GM18511 (cell line): Measurements from ENCODE around the gene RTCB.
"Not testable (repeated sequence)": the region's sequence is repeated elsewhere in the genome, so short reads cannot be mapped to it uniquely, and the experiment has no call there.

Experiments used
- ATAC-seq: cut with Tn5 transposase; IDR thresholded peaks from one replicate; pipeline ENCODE4 v1.9.1; 2021; ENCODE audit warnings: mild to moderate bottlenecking, moderate library complexity; ENCODE audit not compliant: unreplicated experiment

The RTCB gene

GRCh38 chr22:32395107-32395506 is 16.9 kb downstream of the RTCB start:
- no peak for ATAC-seq

- ATAC-seq, result no peak
Observed at GRCh38 chr22:32389685-32390084, 22.4 kb downstream of the RTCB start.

- no peak for ATAC-seq
Observed at GRCh38 chr22:32385681-32386080, 26.4 kb downstream of the RTCB start.

GRCh38 chr22:32380991-32381390 is 31.1 kb downstream of the RTCB start:
- ATAC-seq, result no peak

- ATAC-seq, result no peak
Observed at GRCh38 chr22:32378707-32379272, 33.3 kb downstream of the RTCB start.

- no peak for ATAC-seq
Observed at GRCh38 chr22:32376681-32377080, 35.4 kb downstream of the RTCB start.

GRCh38 chr22:32375678-32376450 is 36.2 kb downstream of the RTCB start:
- ATAC-seq, result no peak

GRCh38 chr22:32364210-32364609 is 47.8 kb downstream of the RTCB start:
- ATAC-seq, result no peak

- ATAC-seq, result no peak
Observed at GRCh38 chr22:32361257-32361656, 50.8 kb downstream of the RTCB start.

- ATAC-seq, result not testable (repeated sequence)
Observed at GRCh38 chr22:32360096-32360495, 52.0 kb downstream of the RTCB start.

- not testable (repeated sequence) for ATAC-seq
Observed at GRCh38 chr22:32357567-32357966, 54.5 kb downstream of the RTCB start, which contains the start of gene RFPL3. Gene RFPL3 (plus strand): TSS chr22:32357867. CDS start chr22:32358072, 205 bp downstream.

GRCh38 chr22:32355760-32356159 is 56.3 kb downstream of the RTCB start:
- ATAC-seq, result no peak

GRCh38 chr22:32354360-32355351 is 57.4 kb downstream of the RTCB start:
- ATAC-seq, result no peak

GRCh38 chr22:32353840-32354239 is 58.2 kb downstream of the RTCB start:
- ATAC-seq, result no peak

GRCh38 chr22:32353292-32353691 is 58.8 kb downstream of the RTCB start:
- ATAC-seq, result no peak

GRCh38 chr22:32352681-32353080 is 59.4 kb downstream of the RTCB start:
- no peak for ATAC-seq

GRCh38 chr22:32351875-32352274 is 60.2 kb downstream of the RTCB start:
- not testable (repeated sequence) for ATAC-seq

- ATAC-seq, result no peak
Observed at GRCh38 chr22:32348031-32348611, 63.9 kb downstream of the RTCB start.

GRCh38 chr22:32343941-32344340 is 68.1 kb downstream of the RTCB start:
- ATAC-seq, result no peak

- ATAC-seq, result no peak
Observed at GRCh38 chr22:32342977-32343376, 69.1 kb downstream of the RTCB start.
